Activated CD8-positive, alpha-beta memory T cell treated with anti-CD3 and anti-CD28 coated beads for 48 hours (primary cell): ENCODE measurements around the gene SRGAP2B.
"Not testable (repeated sequence)": the region's sequence is repeated elsewhere in the genome, so short reads cannot be mapped to it uniquely, and the experiment has no call there.

Experiments used
- DNase-seq, 3 experiments: peaks; one replicate each; pipeline ENCODE4 v3.0.0-alpha.2; 2020; ENCODE audit warnings: low read depth in 2 of 3, low spot score in 2 of 3

SRGAP2B gene

DNA sequence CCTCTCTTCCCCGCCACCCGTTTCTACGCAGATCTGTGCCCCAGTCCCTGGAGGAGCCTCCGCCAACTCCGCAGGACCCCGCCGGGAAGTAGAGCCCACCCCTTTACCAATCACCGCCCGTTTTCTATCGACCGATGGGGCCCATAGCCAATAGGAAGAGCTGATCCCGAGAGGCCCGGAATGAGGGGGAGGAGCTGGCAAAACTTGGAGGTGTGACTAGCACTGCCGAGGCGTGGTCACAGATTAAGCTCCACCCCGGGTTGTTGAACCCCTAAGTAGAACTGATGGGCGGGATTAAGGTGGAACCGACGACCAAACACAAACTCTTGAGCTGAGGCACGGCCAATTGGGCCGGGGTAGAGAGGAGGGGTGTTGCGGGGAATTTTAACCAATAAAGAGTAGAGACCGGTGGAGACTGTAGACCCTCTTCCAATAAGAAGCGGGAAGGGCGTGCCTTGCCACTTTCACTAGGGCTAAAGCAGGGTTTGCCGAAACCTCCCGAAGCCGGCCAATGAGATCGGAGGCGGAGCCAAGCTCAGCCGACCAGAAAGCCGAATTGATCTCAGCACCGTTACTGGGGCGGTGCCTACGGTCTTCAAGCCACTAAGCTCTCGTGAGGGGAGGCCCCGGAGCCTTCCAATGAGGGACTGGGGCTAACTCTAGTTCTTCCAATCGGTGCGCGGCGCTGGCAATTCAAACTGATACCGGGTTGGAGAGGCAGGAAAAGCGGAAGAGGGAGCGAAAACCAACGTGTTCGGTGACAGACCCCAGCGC is at the start of gene SRGAP2B, which contains the start of gene FAM72D:
TSS of gene SRGAP2B (minus strand) at position 45 of the 774 bp plus-strand sequence. CDS start 2,427 bp downstream, outside the sequence.
TSS of gene FAM72D (plus strand) at position 691 of the 774 bp plus-strand sequence. CDS start 874 bp downstream, outside the sequence.
- DNase-seq = not testable (repeated sequence)

DNA sequence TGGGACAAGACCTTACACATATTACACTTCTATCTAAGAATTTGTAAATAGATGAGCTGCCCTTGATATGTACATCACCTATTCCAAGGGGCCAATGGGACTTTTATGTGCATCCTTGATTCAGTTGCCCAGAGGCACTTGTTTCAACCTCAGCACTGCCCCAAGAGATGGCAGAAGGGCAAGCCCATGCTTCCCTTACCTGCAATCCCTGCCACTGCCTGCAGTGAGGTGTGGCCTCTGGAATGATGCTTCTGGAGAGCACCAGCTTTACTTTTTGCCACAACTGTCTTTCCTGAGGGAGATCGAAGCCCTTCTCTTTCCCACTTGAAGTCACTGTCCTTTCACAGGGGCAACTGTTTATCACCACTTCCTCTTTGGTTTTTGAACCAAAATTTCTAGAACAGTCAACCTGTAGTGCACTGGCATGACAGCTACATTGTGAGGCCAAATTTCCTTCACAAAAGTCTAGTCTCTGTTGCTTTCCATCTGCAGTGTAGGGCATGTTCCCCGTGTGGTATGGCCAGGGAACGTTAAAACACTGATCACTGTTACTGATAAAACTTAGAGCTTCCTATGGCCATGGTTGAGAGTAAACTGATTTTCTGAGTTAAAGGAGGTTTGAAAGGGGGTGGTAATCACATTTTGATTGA is 49.3 kb upstream of the SRGAP2B start:
- not testable (repeated sequence) for DNase-seq

DNA sequence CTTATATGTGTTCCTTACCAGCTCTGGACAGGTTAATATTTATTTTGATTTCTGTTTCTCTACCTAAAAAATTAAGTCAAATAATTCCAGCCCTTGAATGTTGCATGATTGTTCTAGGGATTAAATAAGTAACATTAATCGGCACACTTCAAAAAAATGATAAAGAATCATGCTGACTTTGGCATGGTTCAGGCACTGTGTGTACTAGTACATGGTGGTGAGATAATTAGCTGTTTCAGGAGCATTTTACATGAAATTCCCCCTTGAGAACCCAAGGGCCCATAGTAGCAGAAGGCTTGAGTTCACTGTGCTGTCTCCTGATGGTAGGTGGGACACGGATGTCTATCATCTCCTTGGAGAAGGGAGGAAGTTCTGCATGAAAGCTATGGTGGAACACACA is 45.4 kb upstream of the SRGAP2B start:
- not testable (repeated sequence) for DNase-seq

DNA sequence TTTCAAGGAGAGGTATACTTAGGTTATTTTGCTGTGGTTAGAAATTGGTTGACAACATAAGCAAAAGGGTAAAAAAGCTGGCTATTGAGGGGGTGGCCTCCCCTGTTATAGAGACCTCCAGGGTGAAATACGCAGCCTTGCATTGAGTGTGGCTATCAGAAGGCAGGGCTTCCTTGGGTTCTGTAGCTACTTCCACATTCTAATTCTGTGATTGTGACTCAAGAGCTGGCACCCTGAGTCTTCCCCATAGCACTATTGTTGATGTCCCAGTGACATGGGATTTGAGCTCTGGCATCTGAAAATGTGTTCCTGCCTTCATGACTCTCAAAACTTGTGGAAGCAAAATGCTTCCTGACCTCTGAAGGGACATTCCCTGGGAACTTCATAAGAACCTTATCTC is 39.3 kb upstream of the SRGAP2B start:
- DNase-seq = not testable (repeated sequence)

DNA sequence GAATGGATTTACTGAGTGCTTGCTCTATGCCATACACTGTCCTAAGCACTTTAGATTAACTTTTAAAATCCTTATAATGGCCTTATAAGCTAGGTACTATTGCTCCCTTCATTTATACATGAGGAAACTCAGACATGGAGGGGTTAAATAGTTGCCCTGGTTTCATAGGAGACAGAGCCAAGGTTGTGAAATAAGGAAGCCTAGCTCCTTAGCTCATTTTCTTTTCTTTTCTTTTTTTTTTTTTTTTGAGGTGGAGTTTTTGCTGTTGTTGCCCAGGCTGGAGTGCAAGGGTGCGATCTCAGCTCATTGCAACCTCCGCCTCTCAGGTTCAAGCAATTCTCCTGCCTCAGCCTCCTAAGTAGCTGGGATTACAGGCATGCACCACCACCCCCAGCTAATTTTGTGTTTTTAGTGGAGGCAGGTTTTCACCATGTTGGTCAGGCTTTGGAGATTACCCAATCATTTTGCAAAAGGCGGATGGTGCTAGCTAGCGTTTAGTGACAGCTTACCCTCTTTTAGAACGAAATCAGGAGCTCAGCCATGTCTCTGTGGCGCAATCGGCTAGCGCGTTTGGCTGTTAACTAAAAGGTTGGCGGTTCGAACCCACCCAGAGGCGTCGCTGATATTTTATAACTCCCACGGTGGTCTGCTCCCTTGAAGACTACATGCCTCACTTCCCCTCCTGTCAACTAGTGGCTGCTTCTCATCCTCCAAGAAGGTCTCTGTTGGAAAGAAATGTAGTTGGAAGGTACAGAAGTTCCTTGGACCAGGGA is 33.8 kb upstream of the SRGAP2B start:
- not testable (repeated sequence) for DNase-seq

DNA sequence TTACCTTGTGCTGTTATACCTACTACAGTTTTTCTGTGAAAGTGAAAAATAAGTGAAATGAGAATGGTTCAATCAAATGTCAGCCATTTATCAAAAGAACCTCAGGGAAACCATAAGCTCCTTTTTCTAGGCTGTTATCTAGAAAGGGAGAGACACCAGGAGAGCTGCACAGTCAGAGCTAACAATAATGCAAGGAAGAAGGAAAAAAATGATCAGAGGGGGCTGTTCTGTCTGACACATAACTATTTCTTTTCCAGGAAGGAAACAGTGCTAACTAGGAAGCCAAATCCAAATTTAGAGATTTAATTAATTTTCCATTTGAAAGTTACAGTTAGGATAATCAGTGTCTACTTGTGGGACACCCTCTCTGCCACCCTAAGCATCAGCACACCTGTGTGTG is 32.0 kb upstream of the SRGAP2B start:
- not testable (repeated sequence) for DNase-seq

DNA sequence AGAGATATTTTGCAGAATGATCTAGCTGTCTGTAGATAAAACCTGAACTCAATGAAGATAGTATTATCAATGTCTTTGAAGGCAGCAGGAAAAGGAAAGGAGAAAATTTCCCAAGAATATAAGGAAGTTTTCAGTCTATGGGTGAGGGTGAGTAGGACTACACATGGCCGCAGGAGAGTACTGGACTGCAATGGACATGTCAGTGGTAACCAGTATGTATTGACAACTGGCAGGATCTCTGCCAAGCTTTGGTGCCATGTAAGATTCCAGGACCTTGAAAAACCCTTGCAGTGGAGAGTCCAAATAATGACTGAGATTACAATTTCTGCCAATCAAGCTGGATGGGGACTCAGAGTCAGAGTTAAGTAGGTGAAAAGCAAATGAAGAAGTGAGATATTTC is 30.0 kb upstream of the SRGAP2B start:
- not testable (repeated sequence) for DNase-seq

DNA sequence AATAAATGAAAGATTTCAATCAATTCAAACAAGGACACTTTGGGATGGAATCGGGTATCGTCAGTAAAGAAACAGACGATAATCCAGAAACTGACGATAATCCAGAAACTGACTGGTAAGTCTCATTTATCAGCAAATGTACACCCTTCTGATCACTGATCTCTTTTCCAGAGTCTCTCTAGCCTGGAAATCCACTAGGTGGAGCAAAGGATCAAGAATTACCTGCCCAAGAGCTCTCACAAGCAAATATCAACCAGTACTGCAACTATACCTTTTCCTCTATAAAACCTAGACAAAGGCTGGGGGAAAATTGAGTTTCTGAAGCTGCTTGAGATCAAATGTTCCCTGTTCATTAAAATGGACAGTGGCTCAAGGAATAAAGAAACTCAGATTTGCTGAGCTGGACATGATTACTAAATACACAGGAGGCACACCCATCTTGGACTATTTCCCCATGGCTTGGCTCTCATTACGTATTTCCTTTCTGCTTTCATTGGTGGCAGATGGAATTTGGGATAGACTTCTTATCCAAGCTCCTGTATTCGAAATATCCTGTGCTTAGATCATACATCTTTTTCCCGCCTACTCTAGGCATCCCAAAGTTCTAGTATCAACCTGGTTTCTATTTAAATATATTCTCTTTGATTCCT is 29.0 kb upstream of the SRGAP2B start:
- DNase-seq = not testable (repeated sequence)

DNA sequence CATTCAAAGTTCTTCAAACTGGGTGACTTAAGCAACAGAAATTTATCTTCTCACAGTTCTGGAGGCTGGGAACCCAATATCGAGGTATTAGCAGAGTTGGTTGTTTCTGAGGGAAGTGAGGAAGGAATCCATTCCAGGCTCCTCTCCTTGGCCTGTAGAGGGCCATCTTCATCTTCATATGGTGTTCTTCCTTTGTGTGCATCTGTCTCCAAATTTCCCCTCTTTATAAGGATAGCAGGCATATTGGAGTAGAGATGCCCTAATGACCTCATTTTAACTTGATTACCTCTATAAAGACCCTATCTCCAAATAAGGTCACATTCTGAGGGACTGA is 27.9 kb upstream of the SRGAP2B start:
- DNase-seq = not testable (repeated sequence)

DNA sequence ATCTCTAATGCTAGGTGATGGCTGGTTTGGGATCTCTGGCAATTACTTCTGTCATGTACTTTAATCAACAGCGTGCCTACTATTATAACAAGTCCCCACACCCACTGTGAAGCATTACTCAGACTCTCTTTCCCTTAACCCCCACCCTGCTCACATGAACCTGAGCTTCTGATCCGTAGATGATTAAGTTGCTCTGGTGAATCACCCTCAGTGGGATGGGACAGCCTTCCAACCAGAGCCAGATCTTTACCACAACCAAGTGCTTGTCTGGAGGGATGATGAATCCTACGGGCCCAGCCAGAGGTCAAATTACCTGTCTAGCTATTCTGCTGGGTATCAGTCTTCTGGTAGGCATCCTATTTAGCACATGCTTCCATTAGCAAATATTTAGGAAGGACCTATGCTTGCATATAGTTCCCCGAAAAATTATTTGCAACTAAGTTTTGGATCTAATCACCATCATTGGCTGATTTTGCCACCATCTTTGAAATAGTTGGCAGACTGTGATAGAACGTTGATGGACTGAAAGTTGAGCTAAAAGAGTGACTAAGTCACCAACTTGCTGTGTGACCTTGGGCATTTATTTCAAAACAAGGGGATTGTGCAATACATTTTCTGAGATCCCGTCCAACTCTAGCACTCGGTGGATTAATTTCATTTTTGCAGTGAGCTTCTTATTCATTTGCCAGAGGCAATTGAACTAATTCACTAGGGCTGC is 27.4 kb upstream of the SRGAP2B start:
- not testable (repeated sequence) for DNase-seq

DNA sequence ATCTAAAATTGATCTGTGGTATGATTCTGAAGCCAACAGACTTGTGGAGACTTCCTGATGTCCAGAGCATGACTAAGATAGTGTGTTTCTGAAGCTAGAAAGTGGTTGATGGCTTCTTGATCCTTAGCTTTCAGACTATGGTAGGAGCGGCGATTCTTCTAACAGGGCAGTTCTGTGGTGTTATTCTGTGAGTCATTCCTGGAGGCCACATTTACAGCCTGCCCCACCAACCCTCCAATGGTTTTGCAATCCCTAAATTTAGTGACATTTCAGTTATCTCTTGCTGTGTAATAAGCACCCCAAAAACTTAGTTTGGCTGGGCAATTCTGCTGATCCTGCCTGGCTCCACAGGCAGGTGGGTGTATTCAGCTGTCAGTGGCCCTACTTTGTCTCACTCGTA is 24.7 kb upstream of the SRGAP2B start:
- DNase-seq = not testable (repeated sequence)

DNA sequence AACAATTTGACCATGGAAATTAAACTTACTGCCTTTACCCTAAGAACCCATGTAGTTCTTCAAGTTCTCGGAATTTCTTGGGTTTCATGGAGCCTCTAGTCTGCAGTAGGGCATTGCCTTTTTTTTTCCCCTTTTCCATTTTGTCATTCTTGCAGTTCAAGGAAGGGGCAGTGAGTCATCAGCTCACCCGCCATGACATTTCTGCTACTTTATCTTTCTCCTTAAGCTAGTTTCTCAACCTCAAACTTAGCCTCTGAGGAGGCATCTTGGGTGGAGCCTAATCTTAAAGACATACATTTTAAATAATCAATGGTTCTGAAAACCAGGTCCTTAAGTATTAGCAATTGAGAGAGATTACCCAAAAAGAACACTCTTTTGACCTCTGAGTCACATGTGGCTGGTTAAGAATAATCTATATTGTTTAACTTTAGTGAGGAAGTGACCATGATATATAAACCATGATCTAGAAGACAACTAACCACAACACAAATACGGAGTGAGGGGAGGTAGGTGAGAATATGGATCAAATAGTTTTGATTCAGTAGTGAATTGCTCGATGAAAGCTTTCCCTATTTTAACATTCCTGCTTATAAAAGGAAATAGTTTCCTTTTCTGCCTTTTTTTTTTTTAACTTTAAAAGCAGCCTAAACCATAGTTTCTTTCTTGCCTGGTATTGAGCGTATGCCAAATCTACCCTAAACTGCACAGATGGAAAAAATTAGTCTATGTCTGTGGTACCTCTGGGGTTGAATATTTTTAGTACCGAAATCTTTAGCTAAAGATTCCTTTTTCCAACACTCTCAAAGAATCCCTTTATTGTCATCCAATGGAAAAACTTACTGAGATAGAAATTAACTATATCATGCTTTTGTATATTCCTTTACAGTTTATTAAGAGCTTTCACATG is 20.7 kb upstream of the SRGAP2B start:
- DNase-seq = not testable (repeated sequence)

DNA sequence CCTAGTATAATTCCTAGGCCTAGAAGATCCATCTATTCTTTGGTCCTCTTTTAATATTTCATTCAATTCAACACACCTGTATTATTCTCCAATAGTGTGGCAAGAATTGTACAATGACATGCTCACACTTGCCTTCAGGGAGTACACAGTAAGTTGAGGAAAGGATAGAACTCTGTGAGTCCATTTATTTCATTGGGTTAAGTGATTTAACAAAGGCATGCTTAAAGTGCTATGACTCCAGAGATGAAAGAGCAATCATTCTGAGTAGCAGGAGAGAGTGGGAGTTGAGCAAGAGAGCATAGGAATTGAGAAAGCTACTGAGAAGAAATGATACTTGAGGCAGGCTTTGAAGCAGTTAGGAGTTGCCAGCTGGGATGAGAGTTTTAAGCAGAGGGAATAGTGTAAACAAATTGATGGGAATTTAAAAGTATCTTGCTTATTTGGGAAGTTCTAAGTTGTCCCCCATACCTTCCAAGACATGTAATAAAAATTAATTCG is 19.5 kb upstream of the SRGAP2B start:
- DNase-seq = not testable (repeated sequence)

DNA sequence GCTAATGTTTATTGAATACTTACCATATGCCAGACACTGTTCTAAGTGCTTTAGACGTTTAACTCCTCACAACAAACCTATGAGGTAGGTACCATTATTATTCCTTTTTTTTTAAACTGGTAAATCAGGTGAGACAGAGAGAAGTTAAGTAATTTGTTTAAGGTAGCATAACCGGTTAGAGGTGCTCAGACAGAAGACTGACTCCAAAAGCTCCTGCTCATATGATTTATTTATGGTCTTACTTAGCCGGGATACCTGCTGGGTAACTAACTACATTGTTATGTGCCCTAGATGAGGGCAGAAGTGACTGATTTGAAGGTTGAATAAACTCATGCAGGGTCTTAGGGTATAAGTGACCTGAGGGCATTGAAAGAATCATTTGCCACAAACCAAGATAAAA is 17.6 kb upstream of the SRGAP2B start:
- DNase-seq = not testable (repeated sequence)

DNA sequence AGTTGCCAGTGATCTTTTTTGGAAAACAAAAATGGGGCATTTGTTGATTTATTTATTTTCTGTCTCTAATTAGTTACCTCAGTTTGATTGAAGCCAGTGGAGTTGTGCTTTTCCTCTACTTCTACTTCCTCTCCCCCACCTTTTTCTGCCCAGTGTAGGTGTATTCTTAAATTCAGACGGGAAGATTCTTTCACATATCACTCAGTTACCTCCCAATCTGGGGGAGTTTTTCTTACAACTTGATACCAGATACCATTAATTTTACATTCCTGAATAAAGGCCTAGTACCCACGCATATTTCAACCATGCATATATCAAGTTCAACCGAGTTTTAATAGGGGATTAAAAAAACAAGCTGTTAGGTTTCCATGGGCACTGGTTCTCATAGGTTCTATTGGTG is 16.5 kb upstream of the SRGAP2B start:
- not testable (repeated sequence) for DNase-seq

DNA sequence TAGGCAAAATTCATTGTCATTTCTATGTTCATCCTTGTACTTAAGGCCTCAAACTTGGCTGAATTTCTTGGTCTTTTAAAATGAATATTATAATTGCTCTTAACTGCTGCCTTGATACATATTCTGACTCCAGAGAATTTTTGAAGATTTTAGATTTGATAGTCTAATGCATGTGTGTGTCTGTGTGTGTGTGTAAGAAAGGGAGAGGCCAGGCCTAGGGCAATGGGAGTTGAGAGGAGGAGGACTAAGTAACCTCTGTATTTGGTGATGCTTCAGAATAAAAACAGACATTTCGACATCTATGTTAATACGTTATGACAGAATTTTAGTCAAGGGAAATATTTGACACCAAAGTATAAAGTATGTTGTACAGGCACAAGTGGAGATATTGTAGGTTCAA is 8.2 kb upstream of the SRGAP2B start:
- DNase-seq = not testable (repeated sequence)

DNA sequence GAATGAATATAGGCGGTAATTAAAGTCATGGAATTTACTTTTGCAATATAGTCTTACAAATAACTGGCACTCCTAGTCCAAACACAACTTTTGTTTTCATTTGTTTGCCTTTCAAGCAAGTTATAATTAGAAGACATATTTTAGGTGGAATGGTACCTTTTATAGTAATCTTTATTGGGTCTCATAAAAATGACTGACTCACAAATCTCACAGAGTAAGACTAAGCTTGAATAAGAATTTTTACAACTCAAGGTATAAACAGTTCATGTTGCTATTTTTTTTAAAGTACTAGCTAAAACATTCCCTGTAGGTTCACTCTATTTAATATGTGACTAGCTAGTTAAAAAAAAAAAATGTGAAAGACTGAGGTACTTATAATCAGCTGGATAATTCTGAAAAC is 6.6 kb upstream of the SRGAP2B start:
- not testable (repeated sequence) for DNase-seq

DNA sequence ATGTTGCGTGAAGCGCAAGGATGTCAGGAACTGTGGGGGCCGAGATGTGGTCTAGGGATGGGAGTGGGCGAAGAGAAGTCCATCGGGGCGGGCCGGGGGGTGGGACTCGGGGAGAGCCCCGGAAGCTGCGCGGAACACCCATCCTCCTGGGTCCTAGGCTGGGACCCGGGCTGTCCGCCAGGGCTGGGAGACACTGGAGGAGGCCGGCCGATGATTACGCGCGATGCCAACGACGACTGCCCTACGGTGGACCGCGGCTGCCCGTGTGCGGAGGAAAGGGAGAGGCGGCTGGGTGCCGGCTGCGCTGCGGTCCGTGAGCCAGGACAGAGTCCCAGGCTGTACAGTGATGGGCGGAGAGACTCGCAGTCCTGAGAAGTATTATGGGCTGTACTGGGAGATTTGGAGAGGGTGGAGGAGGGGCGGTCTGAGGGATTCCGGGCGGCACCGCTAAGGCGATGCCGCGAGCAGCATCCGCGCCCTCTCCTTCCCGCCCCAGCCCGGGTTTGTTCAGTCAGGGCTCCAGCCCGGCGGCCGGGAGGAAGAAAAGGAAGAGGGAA is 395 bp downstream of the SRGAP2B start:
- peak in 1 of 3 experiments; percentile 0 for DNase-seq
